ENCODE measurements around the gene CHD8. TPM values are rescaled to one million over a fixed set of nuclear protein-coding genes. Genes with fewer than 3 reads are reported as not detected.

CHD8 gene
- total RNA-seq (2012; rRNA removed): 41.1 and 42.8 TPM in 2 replicates

- peak within 1 kb of the TSS; percentile 91 for H3K4me2 ChIP-seq (ENCODE audit: low read length)
- H3K9ac ChIP-seq (ENCODE audit: low read depth, low read length): peak within 1 kb of the TSS; percentile 94
- H3K4me1 ChIP-seq (ENCODE audit: control insufficient read depth, insufficient read depth, low read length): peaks cover 9% of the 10 kb centered on the region
- peaks cover 14% of the 10 kb centered on the region for H3K36me3 ChIP-seq (ENCODE audit: insufficient read depth, low read length)
- H3K9me3 ChIP-seq (replicated peaks; ENCODE audit: low read length): no peaks in the 10 kb centered on the region
- H3K27me3 ChIP-seq (ENCODE audit: control insufficient read depth, insufficient read depth, low read length): no peaks in the 10 kb centered on the region
- peak within 1 kb of the TSS; percentile 91 for H3K4me3 ChIP-seq (ENCODE audit: low read length)
These were observed at the start of gene CHD8 for GRCh38 chr14:21455912-21456667. CHD8 (minus strand) TSS chr14:21456123; CDS start chr14:21431643, 24,480 bp downstream.

GRCh38 chr14:21505012-21505553 is 49.2 kb upstream of the CHD8 start:
- Histone ChIP-seq H3K4me2 (ENCODE audit: low read length) (no peak overlapping the region), H3K9me3 (replicated peaks; ENCODE audit: low read length) (no peaks in the 10 kb centered on the region), H3K4me3 (ENCODE audit: low read length) (no peak overlapping the region), H3K9ac (ENCODE audit: low read depth, low read length) (no peak overlapping the region), H3K27me3 (ENCODE audit: control insufficient read depth, insufficient read depth, low read length) (no peaks in the 10 kb centered on the region), H3K36me3 (ENCODE audit: insufficient read depth, low read length) (peaks cover 44% of the 10 kb centered on the region), H3K4me1 (ENCODE audit: control insufficient read depth, insufficient read depth, low read length) (peaks cover 9% of the 10 kb centered on the region)

GRCh38 chr14:21503376-21503775 is 47.5 kb upstream of the CHD8 start:
- H3K27me3 ChIP-seq (ENCODE audit: control insufficient read depth, insufficient read depth, low read length): no peaks in the 10 kb centered on the region
- no peak overlapping the region for H3K4me2 ChIP-seq (ENCODE audit: low read length)
- H3K9ac ChIP-seq (ENCODE audit: low read depth, low read length): no peak overlapping the region
- no peaks in the 10 kb centered on the region for H3K9me3 ChIP-seq (replicated peaks; ENCODE audit: low read length)
- H3K4me3 ChIP-seq (ENCODE audit: low read length): no peak overlapping the region
- peaks cover 61% of the 10 kb centered on the region for H3K36me3 ChIP-seq (ENCODE audit: insufficient read depth, low read length)
- H3K4me1 ChIP-seq (ENCODE audit: control insufficient read depth, insufficient read depth, low read length): no peaks in the 10 kb centered on the region

- Histone ChIP-seq H3K9me3 (replicated peaks; ENCODE audit: low read length) (no peaks in the 10 kb centered on the region), H3K4me1 (ENCODE audit: control insufficient read depth, insufficient read depth, low read length) (no peaks in the 10 kb centered on the region), H3K27me3 (ENCODE audit: control insufficient read depth, insufficient read depth, low read length) (no peaks in the 10 kb centered on the region), H3K4me2 (ENCODE audit: low read length) (no peak overlapping the region), H3K36me3 (ENCODE audit: insufficient read depth, low read length) (peaks cover 68% of the 10 kb centered on the region), H3K4me3 (ENCODE audit: low read length) (no peak overlapping the region), H3K9ac (ENCODE audit: low read depth, low read length) (no peak overlapping the region)
These were observed 45.6 kb upstream of the CHD8 start for GRCh38 chr14:21501568-21501967.

- Histone ChIP-seq H3K36me3 (ENCODE audit: insufficient read depth, low read length) (peaks cover 81% of the 10 kb centered on the region), H3K9ac (ENCODE audit: low read depth, low read length) (no peak overlapping the region), H3K4me3 (ENCODE audit: low read length) (no peak overlapping the region), H3K9me3 (replicated peaks; ENCODE audit: low read length) (no peaks in the 10 kb centered on the region), H3K4me2 (ENCODE audit: low read length) (no peak overlapping the region), H3K27me3 (ENCODE audit: control insufficient read depth, insufficient read depth, low read length) (no peaks in the 10 kb centered on the region), H3K4me1 (ENCODE audit: control insufficient read depth, insufficient read depth, low read length) (no peaks in the 10 kb centered on the region)
These were observed 42.9 kb upstream of the CHD8 start for GRCh38 chr14:21498540-21499526.

GRCh38 chr14:21496453-21496852 is 40.5 kb upstream of the CHD8 start:
- Histone ChIP-seq H3K9me3 (replicated peaks; ENCODE audit: low read length) (no peaks in the 10 kb centered on the region), H3K4me3 (ENCODE audit: low read length) (no peak overlapping the region), H3K4me1 (ENCODE audit: control insufficient read depth, insufficient read depth, low read length) (no peaks in the 10 kb centered on the region), H3K9ac (ENCODE audit: low read depth, low read length) (no peak overlapping the region), H3K36me3 (ENCODE audit: insufficient read depth, low read length) (peaks cover 71% of the 10 kb centered on the region), H3K4me2 (ENCODE audit: low read length) (no peak overlapping the region), H3K27me3 (ENCODE audit: control insufficient read depth, insufficient read depth, low read length) (no peaks in the 10 kb centered on the region)

GRCh38 chr14:21494902-21495762 is 39.2 kb upstream of the CHD8 start:
- Histone ChIP-seq H3K4me3 (ENCODE audit: low read length) (no peak overlapping the region), H3K9ac (ENCODE audit: low read depth, low read length) (no peak overlapping the region), H3K36me3 (ENCODE audit: insufficient read depth, low read length) (peaks cover 62% of the 10 kb centered on the region), H3K27me3 (ENCODE audit: control insufficient read depth, insufficient read depth, low read length) (no peaks in the 10 kb centered on the region), H3K4me2 (ENCODE audit: low read length) (no peak overlapping the region), H3K4me1 (ENCODE audit: control insufficient read depth, insufficient read depth, low read length) (no peaks in the 10 kb centered on the region), H3K9me3 (replicated peaks; ENCODE audit: low read length) (no peaks in the 10 kb centered on the region)

GRCh38 chr14:21486640-21487087 is 30.7 kb upstream of the CHD8 start:
- Histone ChIP-seq H3K4me1 (ENCODE audit: control insufficient read depth, insufficient read depth, low read length) (no peaks in the 10 kb centered on the region), H3K36me3 (ENCODE audit: insufficient read depth, low read length) (peaks cover 27% of the 10 kb centered on the region), H3K27me3 (ENCODE audit: control insufficient read depth, insufficient read depth, low read length) (no peaks in the 10 kb centered on the region), H3K9ac (ENCODE audit: low read depth, low read length) (no peak overlapping the region), H3K4me2 (ENCODE audit: low read length) (no peak overlapping the region), H3K9me3 (replicated peaks; ENCODE audit: low read length) (no peaks in the 10 kb centered on the region), H3K4me3 (ENCODE audit: low read length) (no peak overlapping the region)

- Histone ChIP-seq H3K36me3 (ENCODE audit: insufficient read depth, low read length) (peaks cover 13% of the 10 kb centered on the region), H3K4me2 (ENCODE audit: low read length) (peak within 1 kb of the TSS; percentile 98), H3K9ac (ENCODE audit: low read depth, low read length) (peak within 1 kb of the TSS; percentile 90), H3K4me1 (ENCODE audit: control insufficient read depth, insufficient read depth, low read length) (peaks cover 14% of the 10 kb centered on the region), H3K27me3 (ENCODE audit: control insufficient read depth, insufficient read depth, low read length) (no peaks in the 10 kb centered on the region), H3K4me3 (ENCODE audit: low read length) (peak within 1 kb of the TSS; percentile 79), H3K9me3 (replicated peaks; ENCODE audit: low read length) (no peaks in the 10 kb centered on the region)
These were observed 21.2 kb upstream of the CHD8 start, which contains the start of the genes RAB2B and TOX4 for GRCh38 chr14:21476925-21477681. RAB2B (minus strand) TSS chr14:21476959; CDS start chr14:21476872, 87 bp downstream. TOX4 (plus strand) TSS chr14:21477195; CDS start chr14:21477279, 84 bp downstream.

GRCh38 chr14:21476523-21476924 is 20.6 kb upstream of the CHD8 start:
- Histone ChIP-seq H3K4me3 (ENCODE audit: low read length) (peak overlapping the region; percentile 79), H3K9me3 (replicated peaks; ENCODE audit: low read length) (no peaks in the 10 kb centered on the region), H3K4me2 (ENCODE audit: low read length) (peak overlapping the region; percentile 89), H3K4me1 (ENCODE audit: control insufficient read depth, insufficient read depth, low read length) (peaks cover 14% of the 10 kb centered on the region), H3K36me3 (ENCODE audit: insufficient read depth, low read length) (peaks cover 13% of the 10 kb centered on the region), H3K9ac (ENCODE audit: low read depth, low read length) (peak overlapping the region; percentile 84), H3K27me3 (ENCODE audit: control insufficient read depth, insufficient read depth, low read length) (no peaks in the 10 kb centered on the region)
